Activated naive CD4-positive, alpha-beta T cell treated with Interleukin-2 at 50 U/mL for 16 hours (primary cell): ENCODE data around the gene LPO.
A peak's percentile ranks its signal among the peaks of the same experiment; 100 is the strongest.

Experiments used
- DNase-seq: peaks from one replicate; pipeline ENCODE4 v3.0.0-alpha.2; 2020

Gene LPO

GRCh38 chr17:58238147-58238634 lies at the start of gene LPO:
Gene LPO (plus strand): TSS chr17:58238584. CDS start chr17:58242980, 4,396 bp downstream.
- DNase-seq, result no peak

DNA sequence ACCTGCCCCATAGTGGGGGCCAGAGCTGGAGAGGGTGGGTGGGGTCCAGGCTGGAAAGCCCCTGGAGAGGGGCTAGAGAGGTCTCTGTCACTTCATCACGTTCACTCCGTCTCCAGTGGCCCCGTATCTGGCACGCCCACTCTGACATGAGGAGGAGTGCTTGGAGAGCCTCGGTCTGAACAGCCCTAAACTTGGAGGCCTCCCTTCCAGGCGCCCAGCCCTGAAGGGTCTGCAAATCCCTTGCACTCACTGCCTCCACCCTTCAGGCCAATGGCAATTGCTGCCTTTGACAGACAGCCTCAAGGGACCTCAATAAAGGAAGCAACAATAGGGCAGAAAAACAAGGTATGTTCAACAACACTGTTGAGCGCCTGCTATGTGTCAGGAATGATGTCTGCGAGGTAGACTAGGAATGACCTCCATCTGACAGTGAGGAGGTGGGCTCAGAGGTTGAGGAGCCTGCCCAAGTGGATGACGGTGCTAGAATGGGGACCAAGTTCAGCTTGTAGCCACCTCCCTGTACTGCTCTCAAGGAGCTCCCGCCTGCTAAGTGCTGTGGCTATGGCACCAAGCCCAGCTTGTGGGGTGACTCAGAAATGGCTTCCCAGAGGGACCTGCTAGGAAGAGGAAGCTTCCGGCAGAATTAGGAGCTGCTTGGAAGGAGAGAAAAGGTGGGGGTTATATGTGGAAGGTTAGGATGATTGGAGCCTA lies 48.8 kb upstream of the LPO start:
- DNase-seq, result no peak

DNA sequence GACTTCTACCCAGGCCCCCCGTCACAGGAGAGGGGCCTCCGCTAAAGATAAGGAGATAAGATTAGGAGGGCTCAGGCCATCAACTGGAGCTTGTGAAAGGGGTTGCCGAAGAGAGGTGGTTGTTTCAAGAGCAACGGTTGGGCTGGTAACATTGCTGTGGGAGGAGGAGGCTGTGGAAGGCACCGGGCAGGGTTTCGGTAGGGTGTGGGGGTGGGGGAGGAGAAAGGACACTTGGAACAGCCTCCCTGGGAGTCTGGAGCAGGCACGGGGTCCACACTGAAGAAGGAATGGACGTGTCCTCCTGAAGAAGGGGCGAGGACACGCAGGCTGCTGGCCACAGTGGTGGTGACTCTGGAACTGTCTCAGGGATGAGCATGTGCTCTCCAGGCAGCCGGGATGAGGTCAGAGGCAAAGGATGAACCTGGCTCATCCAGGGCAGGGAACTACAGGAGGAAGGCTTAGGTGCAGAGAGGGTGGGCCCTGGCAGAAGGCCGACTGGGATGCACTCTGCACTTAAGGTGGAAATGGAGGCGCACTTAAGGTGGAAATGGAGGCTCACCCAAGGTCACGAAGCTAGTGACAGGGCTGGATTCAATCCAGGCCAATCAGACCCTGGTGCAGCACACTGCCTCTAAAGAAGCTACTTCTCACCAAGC lies 47.0 kb upstream of the LPO start:
- DNase-seq, result no peak

GRCh38 chr17:58192612-58193011 lies 45.8 kb upstream of the LPO start, which contains the start of gene EPX:
Gene EPX (plus strand): TSS chr17:58192726. CDS start chr17:58192847, 121 bp downstream.
- no peak for DNase-seq

- DNase-seq, result no peak
These were observed 44.6 kb upstream of the LPO start for GRCh38 chr17:58193641-58194255.

DNA sequence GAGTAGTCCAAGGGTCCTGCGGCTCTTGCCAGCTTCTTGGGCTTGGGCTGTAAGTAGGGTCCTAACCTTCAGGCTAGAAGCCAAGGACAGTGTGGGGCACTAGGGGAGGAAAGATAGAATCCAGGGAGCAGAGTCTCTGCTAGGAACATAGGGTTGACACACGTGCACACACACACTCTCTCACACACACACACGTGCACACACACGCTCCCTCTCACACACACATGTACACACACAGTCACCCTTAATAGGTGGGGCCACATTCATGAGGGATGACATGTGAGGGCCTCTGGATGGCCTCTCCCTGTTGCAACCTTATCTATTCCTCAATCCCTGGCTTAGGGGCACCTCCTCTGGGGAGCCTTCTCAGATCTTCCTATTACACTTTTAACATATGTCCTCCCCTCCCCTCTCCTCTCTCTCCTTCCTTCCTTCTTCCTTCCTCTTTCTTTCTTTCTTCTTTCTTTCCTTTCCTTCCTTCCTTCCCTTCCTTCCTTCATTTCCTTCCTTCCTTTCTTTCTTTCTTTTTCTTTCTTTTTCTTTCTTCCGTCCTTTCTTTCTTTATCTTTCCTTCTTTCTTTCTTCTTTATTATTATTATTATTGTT lies 42.8 kb upstream of the LPO start:
- no peak for DNase-seq

DNA sequence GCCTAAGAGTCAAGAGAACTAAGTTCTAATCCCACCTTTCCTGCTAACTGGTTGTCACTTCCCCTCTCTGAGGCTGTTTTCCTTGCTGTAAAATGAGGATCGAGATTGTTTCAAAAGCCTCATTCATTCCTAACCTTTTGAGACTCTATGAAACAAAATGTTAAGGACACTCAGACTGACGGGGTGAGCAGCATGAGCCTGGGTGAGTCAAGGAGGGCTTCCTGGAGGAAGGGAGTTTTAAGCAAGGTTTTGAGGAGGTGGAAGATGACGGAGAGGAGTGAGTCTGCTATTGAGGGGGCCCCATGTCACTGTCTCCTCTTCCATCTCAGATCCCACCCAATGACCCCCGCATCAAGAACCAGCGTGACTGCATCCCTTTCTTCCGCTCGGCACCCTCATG lies 41.8 kb upstream of the LPO start:
- no peak for DNase-seq

GRCh38 chr17:58200024-58200633 lies 38.3 kb upstream of the LPO start:
- peak; percentile 63 for DNase-seq

- DNase-seq, result no peak
These were observed 35.5 kb upstream of the LPO start for GRCh38 chr17:58202859-58203258.

DNA sequence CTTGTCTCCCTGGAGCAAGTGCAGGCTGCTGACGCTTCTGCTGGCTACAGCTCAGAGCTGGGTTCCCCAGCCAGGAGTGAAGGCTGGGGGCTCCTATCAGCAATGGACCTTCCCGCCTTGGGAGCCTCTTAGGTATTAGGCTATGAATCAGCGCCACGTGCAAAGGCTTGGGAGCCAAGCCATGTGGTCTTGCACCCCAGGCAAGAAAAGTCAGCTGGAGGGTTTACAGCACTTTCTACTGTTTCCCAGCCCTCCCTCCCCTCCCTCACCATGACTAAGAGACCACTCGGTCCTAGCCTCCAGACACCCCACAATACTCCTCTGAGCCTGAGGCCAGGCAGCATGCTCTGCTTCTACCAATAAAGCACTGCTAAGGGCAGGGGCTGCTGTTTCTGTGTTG lies 33.6 kb upstream of the LPO start:
- no peak for DNase-seq

DNA sequence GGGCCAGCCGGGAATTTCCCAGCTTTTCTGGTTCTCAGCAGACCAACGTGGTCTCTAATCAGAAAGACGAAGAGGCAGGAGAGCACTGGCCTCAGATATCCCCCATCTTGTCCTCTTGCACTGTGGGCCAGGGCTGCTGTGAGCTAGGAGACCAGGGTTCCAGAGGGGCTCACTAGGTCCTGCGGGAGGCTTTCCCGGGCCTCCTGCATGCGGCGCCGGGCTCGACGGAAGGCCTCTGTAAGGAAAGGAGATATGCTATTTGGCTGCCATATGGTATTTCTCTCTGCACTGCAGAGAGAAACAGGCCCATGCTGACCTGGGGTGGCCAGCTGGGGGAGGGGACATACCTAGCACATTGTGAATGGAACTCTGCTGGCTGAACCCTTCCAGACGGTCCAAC lies 32.4 kb upstream of the LPO start:
- no peak for DNase-seq

- no peak for DNase-seq
These were observed 30.9 kb upstream of the LPO start for GRCh38 chr17:58207451-58207850.

DNA sequence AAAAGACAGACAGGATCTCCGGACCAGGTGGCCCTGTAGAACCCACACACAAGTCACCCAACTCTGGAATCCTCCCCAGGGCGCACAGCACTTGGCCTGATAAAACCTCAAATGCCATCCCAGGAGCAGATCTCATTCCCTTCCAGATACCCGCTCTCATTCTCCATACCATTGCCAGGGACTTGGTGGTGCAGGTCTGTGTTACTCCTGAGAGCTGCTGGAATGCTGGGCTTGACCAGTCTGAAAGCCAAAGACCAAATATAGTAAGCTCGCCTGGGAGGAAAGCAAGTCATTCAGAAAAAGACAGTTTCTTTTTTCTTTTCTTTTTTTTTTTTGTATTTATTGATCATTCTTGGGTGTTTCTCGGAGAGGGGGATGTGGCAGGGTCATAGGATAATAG lies 30.0 kb upstream of the LPO start:
- DNase-seq, result no peak

GRCh38 chr17:58210922-58211321 lies 27.5 kb upstream of the LPO start:
- no peak for DNase-seq

DNA sequence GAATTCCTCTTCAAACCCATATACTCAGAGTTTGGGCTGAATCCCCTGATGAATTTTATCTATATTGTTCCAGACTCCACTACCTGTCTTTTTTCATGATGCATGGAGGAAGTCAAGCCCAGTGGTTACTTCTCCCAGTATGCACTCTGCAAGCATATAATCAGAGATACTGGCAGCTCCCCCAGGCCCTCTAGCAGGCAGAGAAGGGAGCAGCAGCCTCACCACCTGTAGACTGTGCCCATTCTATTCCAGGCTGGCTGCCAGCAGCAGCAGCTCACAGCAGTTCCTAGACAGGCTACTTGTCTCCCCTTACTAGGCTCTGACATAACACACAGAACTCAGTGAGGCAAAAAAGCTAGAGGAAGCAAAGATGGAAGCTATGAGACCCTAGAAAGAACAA lies 22.7 kb upstream of the LPO start:
- no peak for DNase-seq

- no peak for DNase-seq
These were observed 20.6 kb upstream of the LPO start for GRCh38 chr17:58217766-58218165.

GRCh38 chr17:58219007-58219788 lies 19.2 kb upstream of the LPO start, which contains the start of gene MKS1:
Gene MKS1 (minus strand): TSS chr17:58219255. CDS start chr17:58219230, 25 bp downstream.
- DNase-seq, result peak; percentile 96

- DNase-seq, result no peak
These were observed 18.6 kb upstream of the LPO start for GRCh38 chr17:58219789-58220183.

DNA sequence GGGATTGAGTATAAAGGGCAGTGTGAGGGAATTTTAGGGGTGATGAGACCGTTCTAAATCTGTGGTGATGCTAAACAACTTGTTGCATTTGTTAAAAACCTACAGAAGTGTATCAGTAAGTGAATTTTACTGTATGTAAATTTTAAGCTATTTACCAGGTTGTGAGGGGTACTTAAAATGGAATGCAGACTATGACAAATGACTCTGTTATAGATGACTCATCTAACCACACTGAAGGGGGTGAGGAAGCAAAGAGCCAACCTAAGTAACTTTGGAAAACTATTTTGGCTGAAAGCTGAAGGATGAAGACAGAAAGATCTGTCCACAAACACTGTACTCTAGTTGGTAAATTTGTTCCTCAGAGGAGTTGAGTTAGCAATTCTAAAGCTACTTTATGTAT lies 14.1 kb upstream of the LPO start:
- no peak for DNase-seq

DNA sequence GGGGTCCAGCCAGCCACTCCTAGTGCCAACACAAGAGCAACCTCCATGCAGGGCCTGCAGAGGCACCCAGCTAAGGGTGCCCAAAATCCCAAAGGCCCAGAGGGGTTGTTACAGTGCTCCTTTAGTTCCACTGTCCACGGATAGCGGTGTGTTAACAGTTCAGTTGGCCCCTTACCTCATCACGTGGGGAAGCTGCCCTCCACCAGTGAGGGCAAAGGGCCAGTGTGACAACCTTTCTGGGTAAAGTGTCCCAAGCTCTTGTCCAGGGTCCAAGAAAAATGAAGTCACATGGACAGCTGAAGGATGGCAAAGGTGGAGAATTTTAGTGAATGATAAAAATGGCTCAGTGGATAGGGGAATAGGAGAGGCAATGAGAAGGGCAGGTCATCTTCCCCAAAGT lies 10.7 kb upstream of the LPO start:
- no peak for DNase-seq

GRCh38 chr17:58228679-58229078 lies 9.7 kb upstream of the LPO start:
- DNase-seq, result no peak

GRCh38 chr17:58229384-58229783 lies 9.0 kb upstream of the LPO start:
- DNase-seq, result no peak
